AG04450 (cell line): ENCODE results near the gene ISLR. TPM values are rescaled to one million over a fixed set of nuclear protein-coding genes. Genes with fewer than 3 reads are reported as not detected.
A peak's percentile ranks its signal among the peaks of the same experiment; 100 is the strongest.

Source experiments
- CTCF ChIA-PET: fragments of 300-600, 350-600 bp; formaldehyde crosslinking; extraction: SDS; loops from one replicate; lab custom pipeline; 2022; ENCODE audit warnings: antibody characterized with exemption, inconsistent platforms; lab: Charles Lee
- POLR2A ChIA-PET: fragments of 350-600 bp; formaldehyde crosslinking; extraction: SDS; loops from one replicate; lab custom pipeline; 2021; ENCODE audit warnings: antibody characterized with exemption, inconsistent platforms; lab: Yijun Ruan, JAX
- DNase-seq: peaks from one replicate; pipeline ENCODE4 v3.0.0-alpha.2; 2011; ENCODE audit warnings: low read depth, low spot score
- H3K27ac ChIP-seq: one replicate; pipeline ENCODE4 v1.5.1; 2012; ENCODE audit warnings: low read depth, low read length, control low read depth
- H3K27me3 ChIP-seq: one replicate; pipeline ENCODE4 v1.6.0; 2012; ENCODE audit warnings: low read length; ENCODE audit not compliant: control insufficient read depth, insufficient read depth
- H3K4me3 ChIP-seq: 2 replicates; pipeline ENCODE4 v1.5.1; 2011; ENCODE audit warnings: mild to moderate bottlenecking, low read depth, low read length, control low read depth
- H3K9me3 ChIP-seq: 2 replicates; pipeline ENCODE4 v1.5.1; 2012; ENCODE audit warnings: low read length; ENCODE audit not compliant: control insufficient read depth, insufficient read depth
- polyA plus RNA-seq: library from polyadenylated mRNA; depleted of rRNA; stranded (reverse); fragments of >200 nt; gene quantifications from 2 replicates; pipeline ENCODE4 v1.2.3, GENCODE V29; 2011
- TF ChIP-seq, protein P1 (sequence below): IDR thresholded peaks from 2 replicates; pipeline ENCODE4 v1.5.1; 2011; ENCODE audit warnings: low read depth, low read length, control low read depth, inconsistent platforms

The ISLR gene
- polyA plus RNA-seq, 1 experiment: 2.3 TPM

DNA sequence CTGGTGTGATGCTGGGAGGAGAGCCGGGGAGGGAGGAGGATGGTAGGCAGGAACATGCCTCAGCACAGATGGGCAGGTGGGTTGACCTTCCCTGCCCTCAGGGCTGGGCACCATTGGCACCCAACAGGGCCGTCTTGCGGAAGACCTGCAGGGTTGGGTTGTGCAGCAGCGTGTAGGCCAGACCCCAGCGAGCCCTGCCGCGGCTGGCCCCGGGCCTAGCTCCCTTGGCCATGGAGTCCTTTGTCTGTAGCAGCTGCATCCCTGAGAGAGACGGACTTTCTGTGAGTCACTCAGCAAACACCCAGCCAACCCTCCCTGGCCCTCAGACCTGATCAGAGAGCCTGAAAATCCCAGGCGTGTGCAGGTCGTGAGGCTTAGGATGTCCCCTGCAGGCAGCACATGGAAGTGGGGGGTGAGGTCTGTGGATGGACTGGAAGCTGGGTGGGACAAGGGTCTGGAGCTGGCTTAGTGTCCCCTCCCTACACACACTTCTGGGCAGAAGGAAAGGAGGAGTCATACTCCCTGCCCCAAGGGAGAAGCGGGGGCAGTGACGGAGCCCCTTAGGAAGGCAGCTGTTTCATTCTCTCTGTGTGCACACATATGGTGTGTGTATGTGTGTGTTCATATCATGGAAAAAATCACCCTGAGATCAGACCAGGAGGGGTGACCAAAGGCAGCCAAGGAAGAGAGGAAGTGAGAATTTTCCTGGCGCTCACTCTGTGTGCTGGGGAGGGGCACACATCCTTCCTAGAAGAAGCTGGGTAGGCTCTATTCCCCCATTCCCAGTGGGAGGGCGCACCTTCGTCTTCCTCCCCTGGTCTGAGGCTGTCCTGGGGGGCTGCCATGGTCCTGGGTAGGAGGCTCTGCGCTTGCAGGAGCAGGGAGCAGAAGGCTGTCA lies 6.7 kb downstream of the ISLR start:
- H3K4me3 ChIP-seq: no peak overlapping the region
- CTCF ChIA-PET: no interaction called here

DNA sequence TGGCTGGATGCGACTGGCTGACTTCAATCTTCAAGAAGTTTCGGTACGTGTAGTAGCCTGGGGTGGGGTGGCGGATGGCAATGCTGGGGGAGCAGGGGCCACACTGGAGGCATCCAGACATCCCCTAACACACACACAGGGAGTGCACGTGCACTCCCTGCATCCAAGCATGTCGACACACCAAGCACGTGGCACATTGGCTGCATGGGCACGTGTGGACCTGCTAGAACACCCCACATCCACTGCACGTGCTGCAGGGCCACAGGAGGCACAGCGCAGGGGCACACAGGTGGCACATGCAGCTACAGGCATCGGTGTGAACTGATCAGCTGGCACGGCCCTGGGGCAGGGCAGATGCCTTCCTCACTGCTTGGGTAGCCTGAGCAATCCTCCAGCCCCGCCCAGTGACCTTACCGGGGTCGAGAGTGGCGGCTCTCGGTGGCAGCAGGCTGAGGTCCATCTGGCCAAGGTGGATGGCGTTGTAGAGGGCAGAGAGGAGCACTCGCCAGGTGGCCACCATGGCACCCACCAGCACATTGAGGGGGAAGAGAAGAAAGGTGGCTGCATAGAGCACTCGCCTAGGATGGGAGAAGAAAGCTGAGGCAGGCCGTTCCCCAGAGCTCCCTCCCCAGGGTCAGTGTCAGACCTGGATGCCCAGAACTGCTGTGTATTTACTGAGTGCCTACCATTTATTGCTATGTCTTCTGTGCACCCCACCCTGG lies 7.5 kb downstream of the ISLR start:
- Histone ChIP-seq H3K9me3 (no peaks in the 10 kb centered on the region), H3K4me3 (no peak overlapping the region), H3K27ac (no peak overlapping the region), H3K27me3 (peaks cover 3% of the 10 kb centered on the region)
- TF ChIP-seq, protein P1, sequence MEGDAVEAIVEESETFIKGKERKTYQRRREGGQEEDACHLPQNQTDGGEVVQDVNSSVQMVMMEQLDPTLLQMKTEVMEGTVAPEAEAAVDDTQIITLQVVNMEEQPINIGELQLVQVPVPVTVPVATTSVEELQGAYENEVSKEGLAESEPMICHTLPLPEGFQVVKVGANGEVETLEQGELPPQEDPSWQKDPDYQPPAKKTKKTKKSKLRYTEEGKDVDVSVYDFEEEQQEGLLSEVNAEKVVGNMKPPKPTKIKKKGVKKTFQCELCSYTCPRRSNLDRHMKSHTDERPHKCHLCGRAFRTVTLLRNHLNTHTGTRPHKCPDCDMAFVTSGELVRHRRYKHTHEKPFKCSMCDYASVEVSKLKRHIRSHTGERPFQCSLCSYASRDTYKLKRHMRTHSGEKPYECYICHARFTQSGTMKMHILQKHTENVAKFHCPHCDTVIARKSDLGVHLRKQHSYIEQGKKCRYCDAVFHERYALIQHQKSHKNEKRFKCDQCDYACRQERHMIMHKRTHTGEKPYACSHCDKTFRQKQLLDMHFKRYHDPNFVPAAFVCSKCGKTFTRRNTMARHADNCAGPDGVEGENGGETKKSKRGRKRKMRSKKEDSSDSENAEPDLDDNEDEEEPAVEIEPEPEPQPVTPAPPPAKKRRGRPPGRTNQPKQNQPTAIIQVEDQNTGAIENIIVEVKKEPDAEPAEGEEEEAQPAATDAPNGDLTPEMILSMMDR: no peak
- POLR2A ChIA-PET: no interaction called here
- DNase-seq: no peak
- CTCF ChIA-PET: no interaction called here

More for the DNA sequence above, 6.7 kb downstream of the ISLR start:
- Histone ChIP-seq H3K27me3 (peaks cover 3% of the 10 kb centered on the region), H3K9me3 (no peaks in the 10 kb centered on the region), H3K27ac (peak overlapping the region; percentile 39)
- TF ChIP-seq, protein P1: 0 out of 2 replicates have a peak, but pooled peaks have one; percentile 5
- DNase-seq: no peak
- POLR2A ChIA-PET: interaction anchor here (1.2 kb wide), 1 partner anchor 16 kb away, joined by 5 read pairs; no protein-coding TSS in a partner anchor

DNA sequence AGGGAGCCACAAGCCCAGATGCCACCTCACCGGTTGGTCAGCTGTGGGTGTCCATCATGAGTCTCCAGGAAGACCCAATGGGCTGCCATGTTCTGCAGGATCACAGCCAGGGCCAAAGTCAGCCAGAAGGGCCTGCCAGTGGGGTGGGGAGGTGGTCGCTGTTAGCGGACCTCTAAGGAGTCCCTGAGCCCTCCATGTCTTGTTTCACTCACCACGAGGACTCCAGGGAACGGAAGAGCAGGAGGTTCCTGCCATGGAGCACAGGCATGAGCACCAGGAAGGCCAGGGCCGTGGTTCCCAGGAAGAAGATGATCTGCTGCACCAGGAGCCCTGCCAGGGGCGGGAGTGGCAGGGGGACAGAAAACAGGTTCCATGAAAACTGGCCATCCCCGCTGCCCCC lies 8.6 kb downstream of the ISLR start:
- peaks cover 3% of the 10 kb centered on the region for H3K27me3 ChIP-seq
- no peak overlapping the region for H3K4me3 ChIP-seq
- TF ChIP-seq, protein P1: no peak
- DNase-seq: no peak
- POLR2A ChIA-PET: no interaction called here
- CTCF ChIA-PET: no interaction called here
- no peaks in the 10 kb centered on the region for H3K9me3 ChIP-seq
- H3K27ac ChIP-seq: no peak overlapping the region

DNA sequence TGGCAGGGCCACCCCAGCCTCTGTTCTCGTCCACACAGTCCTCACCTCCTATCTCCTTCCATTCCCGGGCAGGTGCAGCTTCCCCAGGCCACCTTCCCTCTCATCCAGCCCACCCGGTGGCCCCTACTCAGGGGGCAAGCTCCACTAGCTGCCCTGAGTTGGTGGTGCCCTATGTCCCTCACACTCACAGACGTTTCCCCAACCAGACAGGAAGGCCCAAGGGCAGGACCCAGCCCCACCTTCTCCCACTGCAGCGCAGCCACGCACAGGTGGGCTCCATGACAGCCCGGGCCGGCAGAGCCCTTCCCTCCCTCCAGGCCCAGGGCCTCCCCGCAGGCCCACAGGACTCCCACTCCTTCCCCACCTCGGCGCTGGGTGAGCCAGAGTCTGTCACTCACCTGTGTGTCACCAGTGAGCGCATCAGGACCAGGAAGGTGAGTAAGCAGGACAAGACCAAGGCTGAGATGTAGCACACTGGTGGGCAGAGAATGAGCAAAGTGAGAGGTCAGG lies 11.1 kb downstream of the ISLR start:
- H3K27me3 ChIP-seq: peaks cover 3% of the 10 kb centered on the region
- H3K27ac ChIP-seq: no peak overlapping the region
- CTCF ChIA-PET: no interaction called here
- TF ChIP-seq, protein P1: no peak
- no peak for DNase-seq
- no peaks in the 10 kb centered on the region for H3K9me3 ChIP-seq
- no peak overlapping the region for H3K4me3 ChIP-seq
- POLR2A ChIA-PET: no interaction called here
